MCF 10A (cell line): ENCODE data around the gene AXL. TPM values are rescaled to one million over a fixed set of nuclear protein-coding genes. Genes with fewer than 3 reads are reported as not detected.

Experiments
- BruUV-seq: library from RNA; stranded (reverse); fragments of 400-500 nt; replicated peaks from 2 replicates; lab custom pipeline; 2021; lab: Mats Ljungman, UMichigan
- CTCF ChIA-PET: fragments of 300-600 bp; sonication (Branson Sonifier 250); formaldehyde crosslinking; extraction: SDS; loops from one replicate; lab custom pipeline; 2021; ENCODE audit warnings: antibody characterized with exemption, inconsistent platforms; lab: Yijun Ruan, JAX
- POLR2A ChIA-PET: fragments of 300-600, 350-650 bp; sonication (Branson Sonifier 250); formaldehyde crosslinking; extraction: SDS; loops from one replicate; lab custom pipeline; 2020; ENCODE audit warnings: antibody characterized with exemption, inconsistent platforms; lab: Yijun Ruan, JAX
- DNase-seq: peaks from one replicate; pipeline ENCODE4 v3.0.0-alpha.2; 2018; ENCODE audit not compliant: unreplicated experiment
- H3K27ac Mint-ChIP-seq: one replicate; pipeline ENCODE4 v1.8.0; 2022; ENCODE audit warnings: mild to moderate bottlenecking, low read depth, mixed read lengths; ENCODE audit not compliant: unreplicated experiment
- H3K27me3 Mint-ChIP-seq: one replicate; pipeline ENCODE4 v1.8.0; 2022; ENCODE audit warnings: mixed read lengths; ENCODE audit not compliant: insufficient read depth, unreplicated experiment
- H3K36me3 Mint-ChIP-seq: one replicate; pipeline ENCODE4 v1.8.0; 2022; ENCODE audit warnings: mild to moderate bottlenecking, moderate library complexity, mixed read lengths; ENCODE audit not compliant: insufficient read depth, unreplicated experiment
- H3K4me1 Mint-ChIP-seq: one replicate; pipeline ENCODE4 v1.8.0; 2022; ENCODE audit warnings: mixed read lengths; ENCODE audit not compliant: insufficient read depth, unreplicated experiment
- H3K4me3 Mint-ChIP-seq: one replicate; pipeline ENCODE4 v1.8.0; 2022; ENCODE audit warnings: mild to moderate bottlenecking, moderate library complexity, mixed read lengths; ENCODE audit not compliant: unreplicated experiment
- H3K9me3 Mint-ChIP-seq: one replicate; pipeline ENCODE4 v1.8.0; 2022; ENCODE audit warnings: mixed read lengths; ENCODE audit not compliant: unreplicated experiment
- CTCF ChIP-seq: fragments of 200-600 bp; IDR thresholded peaks from one replicate; pipeline ENCODE4 v1.8.0; 2022; ENCODE audit warnings: antibody characterized with exemption, mild to moderate bottlenecking; ENCODE audit not compliant: unreplicated experiment
- intact Hi-C: fragments of 100-400 bp; cut with micrococcal nuclease; formaldehyde crosslinking; loops from 2 replicates; pipeline ENCODE4 v1.14.1; 2022
- total RNA-seq: library from RNA; stranded (reverse); gene quantifications from 2 replicates; pipeline ENCODE4 v1.2.3, GENCODE V29; 2022

Gene AXL
- total RNA-seq, 1 experiment from 2014 or later = 165 TPM

DNA sequence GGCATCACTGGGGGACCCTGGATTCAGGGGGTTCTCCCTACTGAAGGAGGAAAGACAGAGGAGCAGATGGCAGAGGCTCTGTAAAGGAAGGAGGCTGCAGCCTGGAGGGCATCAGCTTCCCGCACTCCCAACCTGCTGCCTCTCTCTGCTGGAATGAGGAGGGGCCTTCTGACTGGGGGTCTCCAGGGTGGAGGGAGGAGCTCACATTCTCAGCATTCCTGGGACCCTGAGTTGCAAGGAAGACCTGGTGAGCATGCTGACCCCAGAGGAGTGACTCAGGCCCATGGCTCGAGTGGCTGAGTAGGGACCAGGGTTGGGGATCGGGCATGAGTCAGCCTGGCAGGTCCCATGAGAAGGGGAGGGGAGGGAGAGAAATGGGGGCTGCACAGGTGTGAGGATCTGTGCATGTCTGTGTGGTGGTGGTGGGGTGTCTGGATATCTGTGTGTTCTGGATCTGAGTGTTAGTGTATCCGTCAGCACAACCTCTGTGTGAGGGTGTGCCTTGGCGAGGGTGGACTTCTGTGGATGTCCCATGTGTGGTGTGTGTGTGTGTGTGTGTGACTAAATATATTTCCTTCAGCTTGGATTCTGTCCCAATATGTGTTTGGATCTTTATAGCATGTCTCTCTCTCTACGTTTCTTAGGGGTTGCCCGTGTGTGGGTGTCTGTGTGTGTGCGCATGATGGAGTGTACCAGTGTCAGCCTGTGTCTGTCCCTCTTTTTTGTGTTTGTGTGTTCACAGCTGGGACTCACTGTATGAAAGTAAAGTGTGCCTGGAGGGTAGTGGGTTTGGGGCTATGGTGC lies 4.6 kb downstream of the AXL start:
- peaks cover 15% of the 10 kb centered on the region for H3K36me3 Mint-ChIP-seq
- ChIA-PET CTCF (interaction anchor here (0.5 to 1.5 kb wide), 5 partner anchors 11 to 498 kb away, joined by 3 to 4 read pairs (median 3); no protein-coding TSS in a partner anchor), POLR2A (interaction anchor here (14.1 kb wide), 1 partner anchor 38 kb away, joined by 345 read pairs; the partner anchor contains the start of gene HNRNPUL1)
- peak; percentile 61 for DNase-seq
- H3K27ac Mint-ChIP-seq = peak overlapping the region; percentile 92
- H3K27me3 Mint-ChIP-seq = no peaks in the 10 kb centered on the region
- BruUV-seq = no TSS peak
- peak overlapping the region; percentile 53 for H3K4me3 Mint-ChIP-seq
- TF ChIP-seq CTCF = no peak
- intact Hi-C loops = no loop called here
- H3K9me3 Mint-ChIP-seq = no peaks in the 10 kb centered on the region
- H3K4me1 Mint-ChIP-seq = peaks cover 56% of the 10 kb centered on the region

DNA sequence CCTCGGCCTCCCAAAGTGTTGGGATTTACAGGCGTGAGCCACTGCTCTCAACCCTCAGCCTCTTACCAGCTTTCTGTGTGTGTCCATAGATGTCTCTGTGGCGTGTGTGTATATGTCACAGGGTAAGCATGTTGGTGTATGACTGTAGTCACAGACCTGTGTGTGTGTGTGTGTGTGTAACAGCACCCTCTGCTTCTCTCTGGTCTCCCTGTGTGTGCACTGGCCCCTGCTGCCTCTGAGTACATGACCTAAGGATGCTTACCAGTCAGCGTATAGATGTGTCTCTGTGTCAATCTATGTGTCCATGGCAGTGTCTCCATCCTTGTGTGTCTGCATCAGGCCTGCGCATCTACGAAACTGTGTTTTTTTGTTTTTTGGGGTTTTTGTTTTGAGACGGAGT lies 5.6 kb downstream of the AXL start:
- Mint-ChIP-seq H3K27me3 (no peaks in the 10 kb centered on the region), H3K27ac (peak overlapping the region; percentile 92), H3K9me3 (no peaks in the 10 kb centered on the region), H3K36me3 (peaks cover 15% of the 10 kb centered on the region), H3K4me1 (peaks cover 53% of the 10 kb centered on the region), H3K4me3 (no peak overlapping the region)
- intact Hi-C loops = no loop called here
- POLR2A ChIA-PET = interaction anchor here (0.8 to 14.1 kb wide), 2 partner anchors 17 to 37 kb away, joined by 3 to 345 read pairs; partner anchors contain the start of gene HNRNPUL1
- TF ChIP-seq CTCF = no peak
- CTCF ChIA-PET = interaction anchor here (0.6 to 1.5 kb wide), 2 partner anchors 14 to 37 kb away, joined by 3 read pairs; no protein-coding TSS in a partner anchor
- BruUV-seq = no TSS peak
- DNase-seq = no peak

GRCh38 chr19:41225238-41226052 lies 6.4 kb downstream of the AXL start:
- BruUV-seq = TSS peak; percentile 72
- H3K4me1 Mint-ChIP-seq = peaks cover 53% of the 10 kb centered on the region

More at GRCh38 chr19:41225238-41226052, 6.4 kb downstream of the AXL start:
- Mint-ChIP-seq H3K27ac (peak overlapping the region; percentile 92), H3K36me3 (peaks cover 15% of the 10 kb centered on the region), H3K4me3 (peak overlapping the region; percentile 74), H3K9me3 (no peaks in the 10 kb centered on the region), H3K27me3 (no peaks in the 10 kb centered on the region)
- DNase-seq = peak; percentile 99
- no peak for TF ChIP-seq CTCF
- CTCF ChIA-PET = interaction anchor here (1.1 to 1.2 kb wide), 2 partner anchors 21 to 37 kb away, joined by 3 to 4 read pairs; no protein-coding TSS in a partner anchor
- POLR2A ChIA-PET = interaction anchor here (0.7 to 14.1 kb wide), 13 partner anchors 9 to 609 kb away, joined by 3 to 345 read pairs (median 5); partner anchors contain the start of gene HNRNPUL1
- intact Hi-C loops = no loop called here
